ENCODE measurements around the gene GPM6B.

The GPM6B gene, protein sequence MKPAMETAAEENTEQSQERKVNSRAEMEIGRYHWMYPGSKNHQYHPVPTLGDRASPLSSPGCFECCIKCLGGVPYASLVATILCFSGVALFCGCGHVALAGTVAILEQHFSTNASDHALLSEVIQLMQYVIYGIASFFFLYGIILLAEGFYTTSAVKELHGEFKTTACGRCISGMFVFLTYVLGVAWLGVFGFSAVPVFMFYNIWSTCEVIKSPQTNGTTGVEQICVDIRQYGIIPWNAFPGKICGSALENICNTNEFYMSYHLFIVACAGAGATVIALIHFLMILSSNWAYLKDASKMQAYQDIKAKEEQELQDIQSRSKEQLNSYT
- total RNA-seq = 0 to 0.72 (median 0.35) reads per million in 4 experiments

DNA sequence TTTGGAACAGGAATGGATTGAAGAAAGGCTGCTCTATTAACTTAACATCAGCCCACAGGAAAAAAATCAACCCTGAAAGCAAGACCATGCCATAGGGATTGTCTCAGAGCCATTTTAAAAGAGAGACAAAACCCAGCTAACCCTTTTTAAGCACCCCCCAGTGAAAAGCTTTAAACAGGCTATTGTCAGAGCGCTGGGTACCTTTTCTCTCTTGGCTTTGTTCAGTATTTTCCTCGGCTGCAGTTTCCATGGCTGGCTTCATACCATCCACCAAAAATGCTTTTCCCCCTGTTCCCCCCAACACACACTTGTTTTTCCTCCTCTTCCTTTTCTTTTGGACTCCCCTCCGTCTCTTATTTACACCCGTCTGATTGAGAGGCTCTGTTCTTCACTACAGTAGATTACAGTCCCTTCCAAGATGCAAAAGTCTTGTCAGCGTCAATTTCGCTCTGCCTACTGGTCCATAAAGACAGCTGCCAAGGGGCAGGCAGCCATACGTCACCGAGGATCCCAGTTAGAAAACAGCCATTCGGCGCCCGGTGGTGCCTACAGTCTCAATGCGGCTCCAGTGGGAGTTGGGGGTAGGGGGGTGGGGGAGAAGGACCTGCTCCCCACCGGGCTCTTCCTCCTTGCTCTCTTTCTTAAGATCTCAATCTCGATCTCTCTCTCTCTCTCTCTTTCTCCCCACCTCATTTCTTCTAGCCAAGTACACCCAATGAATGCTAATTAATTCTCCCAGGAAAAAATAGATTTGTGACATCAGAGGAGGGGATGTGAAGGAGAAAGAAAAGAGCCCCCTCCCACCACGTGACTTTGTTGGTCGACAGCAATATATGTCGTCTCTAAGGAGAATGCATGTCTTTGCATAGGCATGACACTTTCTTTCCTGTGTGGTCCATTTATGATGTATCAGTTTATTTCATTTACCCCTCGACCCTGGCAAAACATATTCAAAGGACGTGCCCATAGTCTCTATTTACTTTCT lies at the start of gene GPM6B:
GPM6B (minus strand) TSS at position 451 of the 985 bp plus-strand sequence; CDS start at position 262, 189 bp downstream.
- DNase-seq = no peak

DNA sequence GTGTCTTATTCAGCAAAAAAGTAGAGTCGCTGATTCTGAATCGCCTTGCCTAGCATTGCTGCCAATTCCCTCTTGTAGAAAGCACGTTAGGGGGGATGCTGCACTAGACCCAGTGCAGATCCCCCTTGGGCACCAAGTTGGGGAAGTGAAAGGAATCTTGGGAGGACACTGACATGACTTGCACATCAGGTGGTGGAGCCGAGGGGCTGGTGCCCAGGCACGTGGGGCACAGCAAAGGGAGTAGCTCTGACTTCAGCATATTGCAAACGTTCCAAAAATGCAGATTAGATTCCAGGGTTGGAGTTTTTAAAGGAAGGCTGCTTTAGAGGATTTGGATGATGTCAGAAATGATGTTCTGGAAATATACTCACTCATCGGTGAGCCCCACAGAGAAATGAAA lies 47.4 kb upstream of the GPM6B start:
- DNase-seq = no peak

DNA sequence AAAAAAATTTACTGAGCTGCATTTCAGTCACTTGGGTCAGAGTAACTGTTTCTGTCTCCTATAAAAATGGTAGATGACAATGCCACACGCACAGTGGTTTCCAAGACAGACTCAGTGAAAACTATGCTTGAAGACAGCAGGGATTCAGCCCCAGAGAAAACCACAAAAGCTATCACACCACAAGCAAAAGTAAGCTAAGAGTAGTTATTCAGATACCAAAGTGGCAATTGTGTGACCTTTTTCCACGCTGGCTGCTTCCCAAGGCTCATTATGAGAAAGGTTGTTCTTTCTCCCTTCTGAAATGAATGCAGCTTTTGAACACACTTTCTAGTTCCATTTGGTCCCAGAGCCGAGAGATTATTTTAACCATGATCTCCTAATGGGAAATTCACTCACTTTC lies 46.4 kb upstream of the GPM6B start:
- no peak for DNase-seq

DNA sequence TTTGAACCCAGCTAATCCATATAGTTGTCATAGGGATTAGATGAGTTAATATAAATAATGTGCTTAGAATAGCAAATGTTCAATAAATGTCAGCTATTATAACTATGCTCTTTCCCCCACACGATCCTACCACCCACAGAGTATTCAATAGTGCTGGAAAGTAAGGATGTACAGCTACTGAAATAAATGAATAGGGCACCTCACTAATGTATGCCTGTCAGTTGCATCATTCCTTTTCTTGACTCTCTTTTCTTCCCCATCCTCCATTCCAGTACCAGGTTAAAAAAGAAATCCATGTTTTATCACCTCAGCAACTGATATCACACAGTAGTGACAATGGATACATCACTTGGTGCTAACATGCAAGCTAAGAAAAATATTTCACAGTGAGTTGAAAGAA lies 42.8 kb upstream of the GPM6B start:
- DNase-seq = no peak

DNA sequence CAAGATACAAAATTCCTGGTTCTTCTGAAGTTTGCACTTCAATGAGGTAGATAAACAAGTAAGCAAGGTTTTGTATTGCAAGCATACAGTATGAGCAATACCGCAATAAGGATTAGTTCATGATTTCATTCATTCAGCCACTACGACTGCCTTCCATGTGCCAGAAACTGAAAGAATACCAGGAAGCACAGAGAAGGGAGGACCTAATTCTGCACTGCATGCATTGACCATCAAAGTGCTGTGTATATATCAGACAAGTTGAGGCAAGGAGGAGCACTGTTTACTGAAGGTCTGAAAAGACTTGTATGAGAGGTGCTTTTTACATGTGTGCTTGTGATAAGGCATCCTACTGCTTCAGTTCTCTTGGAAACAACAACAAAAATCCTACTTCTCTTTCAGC lies 40.9 kb upstream of the GPM6B start:
- DNase-seq = no peak

DNA sequence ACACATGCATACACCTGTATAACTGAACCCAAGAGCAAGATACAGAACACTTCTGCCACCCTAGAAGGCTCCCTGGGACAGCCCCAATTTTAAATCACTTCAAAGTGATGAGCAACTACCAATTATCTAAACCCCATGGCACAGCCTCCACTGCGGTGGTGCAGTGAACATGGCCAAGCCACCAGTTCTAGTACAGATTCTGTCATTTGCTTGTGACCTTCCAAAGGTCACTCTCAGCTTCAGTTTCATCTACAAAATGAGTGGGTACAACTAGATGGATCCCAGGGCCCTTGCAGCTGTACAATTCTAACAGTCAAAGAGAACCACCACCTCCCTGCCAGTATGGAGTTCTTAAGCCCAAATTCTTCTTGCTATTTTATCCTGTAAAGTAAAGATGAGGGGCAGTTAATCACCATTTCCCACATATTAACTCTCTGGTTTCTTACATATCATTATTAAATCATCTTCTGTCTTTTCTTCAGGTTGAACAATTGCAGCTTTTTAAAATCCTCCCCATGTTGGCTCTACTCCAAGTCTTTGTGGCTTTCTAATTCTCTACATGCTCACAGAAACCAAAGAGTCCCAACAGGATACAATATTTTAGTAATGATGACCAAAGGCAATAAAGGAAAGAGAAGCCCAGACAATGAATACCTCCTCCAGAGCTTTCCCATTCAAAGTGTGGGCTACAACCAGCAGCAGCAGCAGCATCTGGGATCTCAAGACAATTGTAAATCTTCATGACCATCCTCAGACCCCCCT lies 39.0 kb upstream of the GPM6B start:
- no peak for DNase-seq

DNA sequence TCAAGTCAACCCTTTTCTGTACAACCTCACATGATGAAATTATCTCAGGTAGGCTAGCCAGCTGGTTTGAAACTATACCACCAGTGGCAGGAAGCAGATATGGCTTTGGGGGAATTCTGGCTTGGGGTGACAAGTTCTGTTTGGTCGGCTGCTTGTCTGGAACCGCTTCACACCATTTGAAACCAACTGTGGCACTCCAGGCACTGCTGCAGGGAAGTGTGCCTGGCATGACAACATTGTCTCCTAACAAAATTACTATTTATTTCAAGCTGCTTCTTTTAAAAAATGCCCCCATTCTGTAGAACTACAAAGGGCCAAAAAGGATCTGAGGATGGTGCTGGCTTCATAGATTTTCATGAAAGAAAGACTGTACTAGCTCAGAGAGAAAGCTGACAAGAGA lies 37.1 kb upstream of the GPM6B start:
- DNase-seq = no peak

DNA sequence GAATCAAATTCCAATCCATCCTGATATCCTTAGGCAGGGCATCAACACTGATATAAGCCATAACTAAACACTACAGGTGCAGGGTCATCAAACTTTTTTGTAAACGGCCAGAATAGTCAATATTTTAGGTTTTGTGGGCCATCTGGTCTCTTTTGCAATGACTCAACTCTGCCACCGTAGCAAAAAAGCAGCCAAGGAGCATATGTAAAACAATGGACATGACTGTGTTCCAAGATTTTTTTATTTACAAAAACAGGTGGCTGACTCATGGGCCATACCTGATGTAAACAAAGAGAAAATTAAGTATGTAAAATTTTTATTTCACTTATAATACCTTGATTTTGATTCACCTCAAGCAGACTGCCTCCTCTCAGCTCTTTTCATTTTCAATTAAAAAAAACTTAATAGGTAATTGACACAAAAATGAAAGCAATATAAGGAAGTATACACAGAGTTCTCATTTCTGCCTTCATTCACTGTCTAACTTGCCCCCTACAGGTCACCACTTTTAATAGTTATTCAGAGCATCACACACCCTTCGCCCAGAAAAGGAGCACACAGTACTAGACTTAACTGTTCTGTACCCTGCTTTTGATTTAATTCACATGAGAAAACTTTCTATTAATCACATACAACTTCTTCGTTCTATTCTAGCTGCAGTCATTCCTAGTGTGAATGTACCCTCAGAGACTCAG lies 35.3 kb upstream of the GPM6B start:
- no peak for DNase-seq

DNA sequence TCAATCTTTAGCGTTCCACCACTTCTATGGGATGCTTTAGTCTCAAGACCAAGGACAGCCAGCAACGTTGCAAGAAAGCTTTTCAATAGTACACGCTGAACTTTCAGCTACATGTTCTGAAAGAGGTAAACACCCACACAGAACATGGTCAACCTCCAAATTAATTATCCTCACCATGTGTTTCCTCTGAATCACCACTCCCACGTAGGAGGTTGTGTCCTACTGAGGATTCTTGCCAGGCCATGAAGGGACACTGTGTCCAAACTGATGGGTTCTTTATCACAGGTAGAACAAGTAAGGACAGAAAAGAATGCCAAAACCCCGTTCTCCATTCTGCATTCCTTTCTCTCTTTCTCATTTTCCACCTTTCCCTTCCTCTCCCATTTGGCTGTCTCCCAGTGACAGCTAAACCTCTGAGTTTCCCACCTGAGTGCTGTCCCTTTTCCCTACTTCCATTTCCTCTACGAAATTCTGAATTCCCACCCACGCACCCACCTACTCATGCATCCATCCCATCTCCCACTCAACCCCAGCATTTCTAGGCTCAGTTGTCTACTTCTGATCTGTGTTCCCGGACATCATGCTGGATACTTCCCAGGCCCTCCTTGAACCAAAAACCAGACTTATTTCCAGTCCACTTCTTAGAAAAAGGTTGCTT lies 29.0 kb upstream of the GPM6B start:
- no peak for DNase-seq

DNA sequence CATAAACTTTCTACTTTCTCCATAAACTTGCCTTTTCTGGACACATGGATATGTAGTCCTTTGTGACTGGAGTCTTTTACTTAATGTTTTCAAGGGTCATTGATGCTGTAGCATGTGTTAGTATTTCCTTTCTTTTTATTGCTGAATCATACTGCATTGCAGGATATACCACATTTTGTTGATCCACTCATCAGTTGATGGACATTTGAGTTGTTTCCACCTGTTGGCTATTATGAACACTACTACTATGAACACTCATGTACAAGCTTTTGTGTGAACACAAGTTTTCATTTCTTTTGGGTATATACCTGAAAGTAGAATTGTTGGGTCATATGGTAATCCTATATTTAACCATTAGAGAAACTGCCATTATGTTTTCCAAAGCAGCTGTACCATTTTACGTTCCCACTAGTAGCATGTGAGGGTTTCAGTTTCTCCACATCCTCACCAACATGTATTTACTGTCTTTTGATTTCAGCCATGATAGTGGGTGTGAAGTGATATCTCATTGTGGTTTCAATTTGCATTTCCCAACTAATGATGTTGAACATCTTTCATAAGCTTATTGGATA lies 26.3 kb upstream of the GPM6B start:
- DNase-seq = no peak

DNA sequence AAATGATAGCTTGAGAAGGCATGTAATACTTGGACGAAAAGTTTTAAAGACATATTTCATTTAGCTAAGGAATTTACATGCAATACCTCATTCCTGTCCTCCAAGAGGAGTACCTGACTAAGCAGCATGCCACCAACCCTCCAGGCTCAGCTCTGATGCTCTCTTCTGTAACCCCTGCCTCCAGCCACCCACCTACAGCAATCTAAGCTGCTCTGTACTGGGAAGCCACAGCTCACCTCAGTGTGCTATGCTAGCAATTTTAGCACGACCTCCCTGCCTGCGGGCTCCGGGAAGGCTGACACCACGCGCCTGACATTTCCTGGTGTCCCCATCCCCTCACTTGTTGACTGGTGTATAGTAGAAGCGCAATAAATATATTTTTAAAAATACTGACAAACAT lies 23.2 kb upstream of the GPM6B start:
- DNase-seq = no peak

DNA sequence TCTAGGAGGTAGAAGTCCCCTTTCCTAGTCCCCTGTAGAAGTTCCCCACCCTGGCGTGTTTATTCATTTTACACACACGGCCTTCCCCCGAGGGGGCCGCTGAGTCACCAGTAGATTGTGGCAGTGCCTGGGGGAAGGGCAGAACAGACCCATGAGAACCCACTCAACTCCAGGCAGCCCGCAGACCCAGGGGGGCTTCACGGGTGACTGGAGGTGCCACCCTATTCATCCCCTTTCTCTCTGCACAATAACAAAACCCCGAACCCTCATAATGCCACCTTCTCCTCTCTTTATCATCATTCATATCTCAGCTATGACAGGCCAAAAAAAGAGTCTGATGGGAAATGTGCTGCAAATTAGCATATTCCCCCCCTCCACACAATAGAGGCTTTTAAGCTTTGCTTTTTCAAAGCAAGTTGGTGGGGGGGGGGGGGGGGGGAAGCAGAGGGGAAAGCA lies 20.4 kb upstream of the GPM6B start:
- DNase-seq = no peak

DNA sequence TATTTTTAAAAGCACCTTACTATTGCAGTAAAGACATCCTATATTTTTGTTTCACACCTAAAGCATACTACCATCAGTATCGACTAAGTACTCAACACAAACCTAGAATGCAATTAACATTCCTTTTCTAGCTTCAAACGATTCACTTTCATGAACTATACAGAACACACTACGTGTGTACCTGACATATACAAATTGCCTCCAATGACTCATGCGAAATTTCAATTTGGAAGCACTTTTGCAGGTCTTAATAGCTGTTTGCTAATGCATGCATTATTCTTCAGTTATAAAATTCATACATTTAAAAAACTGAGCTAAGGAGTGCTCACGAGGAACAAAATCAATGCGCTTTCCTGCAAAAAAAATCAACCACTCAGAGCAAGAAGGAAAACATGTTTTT lies 19.7 kb upstream of the GPM6B start:
- no peak for DNase-seq

DNA sequence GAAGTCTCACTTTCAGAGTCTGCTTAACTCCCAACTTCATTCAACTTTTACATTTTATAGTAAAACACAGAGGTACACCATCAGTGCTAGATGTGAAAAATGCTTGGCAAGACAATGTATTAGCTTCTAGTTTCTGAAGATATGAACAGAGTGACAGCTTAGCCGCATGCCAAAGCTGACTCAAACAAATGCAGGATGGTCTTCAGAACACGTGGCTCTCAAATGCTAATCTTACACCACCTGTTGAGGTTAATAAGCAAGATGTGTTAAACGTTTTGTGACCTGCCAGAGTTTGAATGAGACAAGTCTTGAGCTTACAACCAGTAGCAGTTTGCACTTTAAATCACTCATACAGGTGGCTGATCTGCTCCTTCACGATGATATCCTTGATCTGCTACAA lies 18.9 kb upstream of the GPM6B start:
- DNase-seq = no peak

DNA sequence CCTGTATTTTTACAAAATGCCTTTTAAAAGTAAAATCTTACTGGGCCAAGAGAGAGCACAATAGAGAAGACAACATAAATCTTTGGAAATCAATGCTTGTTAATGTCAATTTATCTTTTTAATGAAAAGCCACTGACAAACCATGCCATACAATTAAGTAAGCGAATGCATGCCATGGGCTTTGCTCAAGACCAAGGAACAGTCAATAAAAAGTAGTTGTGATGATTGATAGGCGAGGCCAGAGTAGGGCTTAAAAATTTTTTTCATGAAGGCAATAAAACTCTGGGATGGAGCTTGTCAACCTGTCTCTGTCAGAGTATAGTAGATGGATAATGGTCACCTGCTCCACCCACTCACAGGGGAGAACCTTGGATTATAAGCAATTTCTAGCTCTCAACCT lies 17.5 kb upstream of the GPM6B start:
- DNase-seq = no peak

DNA sequence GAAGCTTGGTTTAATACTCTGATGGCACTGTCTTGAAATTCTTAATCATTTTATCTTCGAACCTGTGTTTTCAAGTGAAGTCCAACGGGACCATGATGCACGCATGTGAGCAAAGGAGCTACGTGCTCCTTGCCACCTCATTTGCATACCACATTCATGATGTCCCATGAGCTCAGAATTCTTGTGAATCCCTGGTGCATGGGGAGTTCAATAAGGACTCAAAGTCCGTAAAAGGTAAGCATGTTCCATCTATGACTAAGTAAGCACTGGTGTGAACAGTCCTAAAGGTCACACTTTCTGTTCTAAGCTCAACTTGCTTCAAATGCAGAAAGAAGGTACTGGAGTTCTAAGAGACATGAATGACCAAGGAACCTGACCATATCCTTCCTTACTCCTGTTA lies 13.1 kb upstream of the GPM6B start:
- DNase-seq = no peak

DNA sequence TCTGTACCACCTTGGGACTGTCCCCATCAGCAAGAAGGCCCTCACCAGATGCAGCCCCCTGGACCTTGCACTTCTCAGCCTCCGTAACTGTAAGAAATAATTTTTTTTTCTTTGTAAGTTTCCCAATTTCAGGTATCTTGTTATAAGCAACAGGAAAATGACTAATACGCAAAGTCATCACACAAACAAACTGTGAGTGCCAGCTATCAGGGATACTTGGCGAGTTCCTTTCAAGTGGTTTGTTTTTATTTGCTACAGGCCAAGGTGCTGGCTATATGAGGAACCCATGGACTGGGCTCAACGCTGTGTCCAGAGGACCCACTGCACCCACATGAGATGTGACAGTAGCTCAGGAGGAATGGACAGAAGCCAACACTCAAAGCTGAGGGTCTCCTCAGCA lies 11.5 kb upstream of the GPM6B start:
- no peak for DNase-seq

DNA sequence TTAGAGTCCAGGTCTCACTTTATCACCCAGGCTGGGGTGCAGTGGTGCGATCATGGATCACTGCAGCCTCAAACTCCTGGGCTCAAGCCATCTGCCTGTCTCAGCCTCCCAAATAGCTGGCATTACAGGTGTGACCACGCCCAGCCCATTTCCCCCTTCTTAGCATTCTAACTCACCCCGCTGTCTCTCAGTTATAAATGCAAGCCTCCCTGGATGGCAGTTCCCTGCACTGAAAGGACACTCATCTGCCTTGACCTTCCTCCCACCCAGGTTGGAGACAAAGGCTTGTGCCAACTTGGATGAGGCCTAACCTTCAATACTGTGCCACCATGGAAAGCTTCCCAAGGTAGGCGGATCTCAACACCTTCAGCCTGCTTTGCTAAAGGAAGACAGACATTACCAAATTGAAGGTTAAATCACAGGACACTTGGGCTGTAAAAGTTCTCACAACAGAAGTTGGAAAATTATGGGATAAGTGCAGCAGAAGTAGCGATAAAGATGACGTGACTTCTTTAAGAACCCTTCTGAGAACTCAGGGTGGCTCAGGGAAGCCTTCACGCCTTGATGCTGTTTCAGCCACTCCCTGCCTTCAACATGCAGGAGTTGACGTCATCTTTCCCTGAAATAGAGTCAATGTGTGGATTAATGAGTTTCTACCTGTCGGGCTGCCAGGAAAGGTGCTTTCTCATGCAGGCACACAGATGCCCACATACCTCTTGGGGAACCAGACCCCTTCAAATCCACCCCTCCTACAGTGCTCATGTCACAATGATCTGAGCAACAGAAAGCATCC lies 10.6 kb upstream of the GPM6B start:
- no peak for DNase-seq

DNA sequence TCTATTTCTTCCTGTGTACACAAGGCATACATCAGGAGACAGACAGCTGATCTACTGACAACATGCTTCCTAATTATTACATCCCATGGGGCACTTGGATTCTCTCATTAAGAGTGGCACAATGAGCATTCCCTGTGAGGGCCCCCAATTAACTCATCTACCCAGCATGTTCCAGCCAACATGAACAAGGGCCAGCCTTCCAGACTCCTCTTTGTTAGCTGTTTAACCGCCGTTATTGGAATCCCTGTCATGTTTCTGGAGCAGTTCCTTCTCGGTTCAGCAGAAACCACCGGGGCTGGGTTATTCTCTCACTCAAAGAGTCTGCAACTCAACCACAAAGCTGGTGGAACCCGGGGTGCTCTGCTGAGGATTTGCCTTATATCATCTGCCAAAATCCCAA lies 9.9 kb upstream of the GPM6B start:
- DNase-seq = no peak

DNA sequence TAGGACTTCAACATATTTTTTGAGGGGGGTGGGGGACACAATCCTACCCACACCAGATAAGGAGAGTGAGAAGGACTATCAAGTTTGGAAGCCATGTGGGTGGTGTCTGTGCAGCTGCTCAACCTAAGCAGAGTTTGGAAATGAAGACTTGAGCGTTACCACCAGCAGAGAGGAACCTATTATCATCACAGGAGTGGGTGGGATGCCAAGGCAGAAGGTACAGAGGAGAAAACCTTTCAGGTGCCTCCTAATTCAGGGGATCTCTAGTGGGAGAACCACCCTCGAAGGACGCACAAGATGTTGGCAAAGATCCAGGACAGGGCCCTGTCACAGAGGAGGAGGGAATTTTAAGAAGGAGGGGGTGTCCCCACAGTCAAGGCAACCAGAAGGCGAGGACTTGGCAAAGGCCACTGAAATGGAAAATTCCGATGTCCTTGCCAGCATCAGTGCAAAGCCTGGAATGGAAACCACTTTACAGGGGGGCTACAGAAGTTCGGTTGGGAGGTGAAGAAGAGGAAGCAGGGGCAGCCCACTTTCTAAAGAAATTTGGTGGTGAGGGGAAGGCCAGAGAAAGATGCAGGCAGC lies 8.4 kb upstream of the GPM6B start:
- no peak for DNase-seq
